ENCODE data around the gene GATM.

DNA sequence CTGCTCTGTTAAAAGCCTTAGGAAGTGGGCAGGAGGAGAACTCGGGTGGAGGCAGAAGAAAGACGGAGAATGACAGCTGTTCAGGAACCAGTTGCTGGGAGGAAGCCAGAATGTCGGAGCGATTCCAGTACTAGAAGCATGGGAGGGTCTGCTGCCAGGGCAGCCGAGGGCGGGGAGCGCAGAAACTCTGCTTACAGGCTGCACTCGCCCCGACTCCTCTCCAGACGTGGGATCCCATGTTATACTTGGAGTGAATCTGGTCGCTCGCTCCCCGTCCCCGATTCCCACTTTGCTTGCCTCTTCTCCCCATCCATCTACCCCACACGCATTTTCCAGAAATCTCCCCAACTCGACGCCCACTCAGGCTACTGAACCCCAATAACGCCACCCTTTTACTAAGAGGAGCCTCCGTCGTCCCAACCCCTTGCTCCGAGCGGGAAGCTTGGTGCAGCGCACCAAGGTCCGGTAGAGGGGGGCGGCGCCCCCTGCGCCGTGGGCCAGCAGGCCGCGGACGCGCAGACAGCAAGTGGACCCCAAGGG lies 665 bp downstream of the GATM start:
- TF ChIP-seq CTCF (conservative IDR thresholded peaks at IDR 0.05; ENCODE audit: low read length) (no peak), EZH2phosphoT487 (IDR thresholded peaks at IDR 0.05; ENCODE audit: borderline replicate concordance) (no peak)

Measured in Loucy (cell line).